BLaER1 (cell line): ENCODE data around the gene UAP1L1.
A peak's percentile ranks its signal among the peaks of the same experiment; 100 is the strongest.

Experiments
- H3K27ac ChIP-seq: shearing (Covaris generic); formaldehyde crosslinking; 2 replicates; pipeline ENCODE4 v1.8.1; 2022
- H3K27me3 ChIP-seq: shearing (Covaris generic); formaldehyde crosslinking; 2 replicates; pipeline ENCODE4 v1.8.1; 2022
- H3K36me3 ChIP-seq: shearing (Covaris generic); formaldehyde crosslinking; 2 replicates; pipeline ENCODE4 v1.8.1; 2022
- H3K4me1 ChIP-seq: shearing (Covaris generic); formaldehyde crosslinking; 2 replicates; pipeline ENCODE4 v1.8.1; 2022
- H3K4me2 ChIP-seq: shearing (Covaris generic); formaldehyde crosslinking; 2 replicates; pipeline ENCODE4 v1.8.1; 2022
- H3K4me3 ChIP-seq: shearing (Covaris generic); formaldehyde crosslinking; 2 replicates; pipeline ENCODE4 v1.8.1; 2022
- H3K9ac ChIP-seq: shearing (Covaris generic); formaldehyde crosslinking; 2 replicates; pipeline ENCODE4 v1.8.1; 2022
- H3K9me3 ChIP-seq: shearing (Covaris generic); formaldehyde crosslinking; 2 replicates; pipeline ENCODE4 v1.8.1; 2022
- H4K20me1 ChIP-seq: shearing (Covaris generic); formaldehyde crosslinking; 2 replicates; pipeline ENCODE4 v1.8.1; 2022
- Cebpa-rat ChIP-seq: shearing (Covaris generic); IDR thresholded peaks from 2 replicates; pipeline ENCODE4 v1.8.1; 2022

UAP1L1 gene

DNA sequence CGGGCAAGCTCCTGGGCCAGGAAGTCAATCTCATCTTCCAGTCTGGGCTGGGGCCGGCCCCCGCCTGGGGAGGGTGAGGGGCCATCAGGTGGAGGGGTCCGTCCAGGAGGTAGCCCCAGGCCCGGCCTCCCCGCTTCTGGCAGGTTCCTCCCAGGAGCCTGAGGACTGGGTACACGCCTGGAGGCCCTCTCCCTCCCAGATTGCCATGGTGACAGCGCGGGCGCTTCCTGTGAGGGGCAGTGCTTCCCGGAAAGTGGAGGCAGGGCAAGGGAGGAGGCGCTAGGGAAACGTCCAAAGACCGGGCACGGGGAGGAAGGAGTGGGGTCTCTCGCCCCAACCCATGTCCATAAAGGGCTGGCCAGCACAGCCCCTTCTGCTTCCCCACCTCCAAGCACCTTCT, 36.2 kb upstream of the UAP1L1 start:
- peak overlapping the region; percentile 71 for H3K27ac ChIP-seq
- H3K4me1 ChIP-seq: peaks cover 66% of the 10 kb centered on the region
- H4K20me1 ChIP-seq: peaks cover 54% of the 10 kb centered on the region
- H3K9me3 ChIP-seq: no peaks in the 10 kb centered on the region
- peaks cover 16% of the 10 kb centered on the region; the same call in 1 of the 2 replicates for H3K27me3 ChIP-seq
- H3K4me2 ChIP-seq: peak overlapping the region; percentile 99
- no peak for TF ChIP-seq Cebpa-rat
- H3K36me3 ChIP-seq: peaks cover 43% of the 10 kb centered on the region
- H3K4me3 ChIP-seq: peak overlapping the region; percentile 31; the same call in 1 of the 2 replicates
- peak overlapping the region; percentile 64 for H3K9ac ChIP-seq

DNA sequence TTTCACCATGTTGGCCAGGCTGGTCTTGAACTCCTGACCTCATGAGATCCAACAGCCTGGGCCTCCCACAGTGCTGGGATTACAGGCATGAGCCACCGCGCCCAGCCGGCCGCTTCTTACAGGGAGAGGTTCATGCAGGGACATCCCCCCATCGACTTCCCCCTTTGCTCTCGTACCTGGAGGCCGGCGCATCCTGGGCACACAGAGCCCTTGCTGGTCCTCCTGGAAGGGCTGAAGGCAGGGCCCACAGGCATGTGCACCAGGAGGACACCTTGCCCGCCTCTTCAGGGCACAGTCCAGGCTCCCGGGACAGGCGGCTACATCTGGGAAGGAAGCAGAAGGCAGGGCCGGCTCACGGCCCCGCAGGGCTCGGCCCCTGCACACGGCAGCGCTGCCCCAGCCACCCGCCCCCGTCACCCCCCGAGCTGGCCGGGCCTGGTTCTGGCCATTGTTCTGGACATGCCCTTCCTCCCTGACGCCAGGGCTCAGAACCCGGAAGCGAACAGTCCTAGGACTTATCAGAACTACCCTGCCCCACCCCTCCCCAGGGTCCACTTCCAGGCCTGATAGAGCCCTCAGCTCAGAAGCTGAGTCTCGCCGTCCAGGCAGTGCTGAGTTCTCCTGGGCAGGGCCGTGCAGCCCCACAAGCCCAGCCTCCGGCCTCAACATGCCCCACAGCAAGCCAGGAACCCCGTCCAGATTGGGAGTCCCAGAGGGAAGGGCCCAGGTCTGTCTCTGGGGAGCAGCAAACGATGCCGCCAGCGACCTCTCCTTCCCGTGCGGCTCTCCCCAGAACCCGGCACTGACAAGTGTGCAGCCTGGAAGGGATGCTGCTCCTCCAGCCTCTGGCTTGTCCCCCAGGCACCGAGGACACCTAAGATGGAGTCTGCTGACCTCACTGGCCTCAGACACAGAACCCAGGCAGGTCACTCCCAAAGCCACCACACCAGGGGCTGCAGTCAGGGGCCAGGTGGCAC, 34.3 kb upstream of the UAP1L1 start:
- H3K4me3 ChIP-seq: peak overlapping the region; percentile 88; the same call in 1 of the 2 replicates
- peaks cover 64% of the 10 kb centered on the region for H3K4me1 ChIP-seq
- H4K20me1 ChIP-seq: peaks cover 67% of the 10 kb centered on the region
- no peaks in the 10 kb centered on the region for H3K9me3 ChIP-seq
- H3K9ac ChIP-seq: peak overlapping the region; percentile 80; the same call in 1 of the 2 replicates
- peaks cover 28% of the 10 kb centered on the region for H3K36me3 ChIP-seq
- H3K27ac ChIP-seq: no peak overlapping the region; the same call in 1 of the 2 replicates
- H3K4me2 ChIP-seq: peak overlapping the region; percentile 99
- no peak for TF ChIP-seq Cebpa-rat
- H3K27me3 ChIP-seq: peaks cover 34% of the 10 kb centered on the region

DNA sequence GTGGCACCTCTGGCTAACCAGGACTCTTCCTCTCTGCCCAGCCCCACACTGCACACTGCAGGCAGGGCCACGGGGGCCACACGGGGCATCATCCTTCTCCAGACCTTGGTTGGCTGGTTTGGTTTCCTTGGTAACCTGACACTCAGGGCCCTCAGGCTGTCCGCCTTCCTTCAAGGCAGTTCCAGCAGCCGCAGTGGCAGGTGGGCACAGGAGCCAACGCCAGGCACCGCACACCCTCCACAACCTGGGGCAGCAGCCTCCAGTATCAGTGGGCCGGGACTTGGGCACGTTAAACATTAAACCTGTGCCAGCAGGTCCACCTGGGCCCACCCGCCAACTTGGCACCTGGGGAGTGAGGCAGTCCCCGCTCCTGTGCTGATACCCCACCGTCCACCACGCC, 33.3 kb upstream of the UAP1L1 start:
- H4K20me1 ChIP-seq: peaks cover 68% of the 10 kb centered on the region
- peak overlapping the region; percentile 88 for H3K4me3 ChIP-seq
- H3K27ac ChIP-seq: peak overlapping the region; percentile 71
- no peaks in the 10 kb centered on the region for H3K9me3 ChIP-seq
- H3K9ac ChIP-seq: peak overlapping the region; percentile 80
- H3K4me1 ChIP-seq: peaks cover 59% of the 10 kb centered on the region
- TF ChIP-seq Cebpa-rat: no peak
- H3K36me3 ChIP-seq: peaks cover 18% of the 10 kb centered on the region
- H3K4me2 ChIP-seq: peak overlapping the region; percentile 99
- peaks cover 42% of the 10 kb centered on the region for H3K27me3 ChIP-seq

DNA sequence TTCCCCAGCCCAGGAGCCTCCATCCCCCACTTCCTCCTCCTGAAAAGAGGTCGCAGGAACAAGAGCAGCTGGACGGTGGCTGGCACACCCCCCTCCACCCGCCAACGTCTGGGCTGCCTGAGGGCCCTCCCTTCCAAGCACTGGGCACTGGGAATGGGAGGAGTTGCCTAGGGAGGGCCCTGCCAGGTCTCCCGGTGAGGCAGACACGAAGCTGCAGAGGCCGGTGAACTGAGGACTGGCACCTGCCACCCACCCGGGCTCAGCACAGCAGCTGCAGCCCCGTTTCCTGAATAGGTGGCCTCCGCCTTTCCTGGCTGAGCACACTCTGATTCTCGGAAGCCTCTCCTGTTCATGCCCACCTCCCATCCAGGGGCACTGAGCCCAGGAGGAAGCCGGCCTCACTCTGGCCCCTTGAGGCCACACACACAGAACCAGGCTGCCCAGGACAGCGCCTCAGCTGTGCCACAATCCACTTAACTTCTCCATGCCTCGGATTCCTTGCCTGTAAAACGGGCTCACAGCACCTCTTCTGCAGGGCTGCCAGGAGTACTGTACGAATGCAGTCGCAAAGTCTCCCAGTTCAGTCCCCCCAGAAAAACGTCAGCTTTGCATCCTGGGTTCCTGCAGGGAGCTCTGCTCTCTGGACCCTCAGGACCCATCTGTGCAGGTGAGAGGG, 32.7 kb upstream of the UAP1L1 start:
- peaks cover 74% of the 10 kb centered on the region for H4K20me1 ChIP-seq
- H3K27ac ChIP-seq: peak overlapping the region; percentile 71
- peak overlapping the region; percentile 80 for H3K9ac ChIP-seq
- peak overlapping the region; percentile 99 for H3K4me2 ChIP-seq
- peak overlapping the region; percentile 88 for H3K4me3 ChIP-seq
- H3K4me1 ChIP-seq: peaks cover 53% of the 10 kb centered on the region
- peaks cover 48% of the 10 kb centered on the region for H3K27me3 ChIP-seq
- no peaks in the 10 kb centered on the region for H3K9me3 ChIP-seq
- H3K36me3 ChIP-seq: peaks cover 12% of the 10 kb centered on the region
- TF ChIP-seq Cebpa-rat: no peak

DNA sequence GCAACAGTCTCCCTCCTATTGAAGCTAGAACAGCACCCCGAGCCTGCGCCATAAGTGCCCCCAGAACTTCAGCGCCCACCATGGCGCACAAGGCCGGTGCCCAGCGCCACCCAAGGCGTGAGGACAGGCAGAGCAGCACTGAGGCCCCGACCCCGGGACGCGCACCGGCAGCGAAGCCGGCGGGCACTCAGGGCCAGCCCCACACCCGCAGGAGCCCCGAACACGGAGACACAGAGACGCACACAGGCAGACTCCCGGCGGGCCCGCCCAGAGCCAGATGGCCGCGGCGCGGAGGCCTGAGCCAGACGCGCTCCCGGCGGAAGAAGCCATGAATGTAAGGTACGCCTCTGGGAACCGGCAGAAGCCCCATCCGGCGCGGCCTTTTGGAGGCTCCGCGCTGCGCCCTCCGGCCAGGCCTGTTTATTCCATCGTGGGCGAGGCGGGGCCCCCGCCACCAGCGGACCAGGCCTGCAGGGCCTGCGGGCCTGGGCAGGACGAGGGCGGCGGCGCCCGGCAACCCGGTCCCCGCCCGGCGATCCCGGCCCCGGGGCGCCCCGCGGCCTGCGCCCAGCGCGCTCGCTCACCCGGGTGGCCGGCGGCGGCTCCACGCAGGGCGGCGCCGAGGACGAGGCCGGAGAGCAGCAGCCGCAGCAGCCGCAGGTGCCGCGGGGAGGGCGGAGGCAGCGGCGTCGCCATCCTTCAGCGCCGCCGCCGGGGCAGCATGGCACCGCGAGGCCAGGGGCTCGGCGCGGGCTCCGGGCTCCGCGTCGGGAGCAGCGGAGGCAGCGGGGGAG, 31.8 kb upstream of the UAP1L1 start:
- peak overlapping the region; percentile 71 for H3K27ac ChIP-seq
- H3K27me3 ChIP-seq: peaks cover 57% of the 10 kb centered on the region
- peak overlapping the region; percentile 88 for H3K4me3 ChIP-seq
- peak overlapping the region; percentile 80 for H3K9ac ChIP-seq
- peaks cover 50% of the 10 kb centered on the region for H3K4me1 ChIP-seq
- peaks cover 81% of the 10 kb centered on the region for H4K20me1 ChIP-seq
- peaks cover 5% of the 10 kb centered on the region for H3K36me3 ChIP-seq
- peak overlapping the region; percentile 99 for H3K4me2 ChIP-seq
- no peak for TF ChIP-seq Cebpa-rat
- H3K9me3 ChIP-seq: no peaks in the 10 kb centered on the region

DNA sequence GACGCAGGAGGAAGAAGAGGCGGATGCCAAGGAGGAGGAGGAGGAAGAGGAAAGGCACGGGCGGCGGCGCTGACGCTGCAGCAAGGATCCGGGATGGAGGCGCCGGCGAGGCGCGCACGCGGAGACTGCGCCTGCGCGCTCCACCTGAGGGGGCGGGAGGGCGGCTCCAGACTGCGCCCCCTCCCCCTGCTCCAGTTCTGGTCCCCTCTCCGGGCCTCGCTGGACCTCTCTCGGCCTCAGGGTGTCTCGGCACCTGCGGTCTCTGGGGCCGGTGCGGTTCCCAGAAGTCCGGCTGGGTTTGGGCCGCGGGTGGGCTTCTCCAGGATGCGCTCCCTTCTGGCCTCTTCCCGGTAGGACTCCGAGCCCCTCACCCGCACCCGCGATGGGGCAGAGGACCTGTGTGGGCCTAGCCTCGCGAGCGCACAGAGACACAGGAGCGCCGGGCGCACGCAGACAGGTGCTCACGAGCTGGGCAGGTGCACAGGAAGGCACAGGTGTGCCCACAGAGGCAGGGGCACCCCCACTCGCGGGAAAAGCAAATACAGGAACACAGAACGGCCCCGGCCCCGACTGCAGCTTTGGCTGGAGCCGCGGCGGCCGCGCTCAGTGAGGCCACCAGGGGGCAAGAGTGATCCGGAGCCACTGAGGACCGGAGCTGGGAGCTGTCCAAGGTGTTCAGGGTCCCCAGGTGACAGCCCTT, 31.1 kb upstream of the UAP1L1 start, which contains the start of gene NPDC1:
TSS of gene NPDC1 (minus strand) at position 90 of the 700 bp plus-strand sequence. CDS start 188 bp downstream, outside the sequence.
- Histone ChIP-seq H3K27ac (peak within 1 kb of the TSS; percentile 71), H3K27me3 (peaks cover 64% of the 10 kb centered on the region), H3K4me2 (peak within 1 kb of the TSS; percentile 99)

DNA sequence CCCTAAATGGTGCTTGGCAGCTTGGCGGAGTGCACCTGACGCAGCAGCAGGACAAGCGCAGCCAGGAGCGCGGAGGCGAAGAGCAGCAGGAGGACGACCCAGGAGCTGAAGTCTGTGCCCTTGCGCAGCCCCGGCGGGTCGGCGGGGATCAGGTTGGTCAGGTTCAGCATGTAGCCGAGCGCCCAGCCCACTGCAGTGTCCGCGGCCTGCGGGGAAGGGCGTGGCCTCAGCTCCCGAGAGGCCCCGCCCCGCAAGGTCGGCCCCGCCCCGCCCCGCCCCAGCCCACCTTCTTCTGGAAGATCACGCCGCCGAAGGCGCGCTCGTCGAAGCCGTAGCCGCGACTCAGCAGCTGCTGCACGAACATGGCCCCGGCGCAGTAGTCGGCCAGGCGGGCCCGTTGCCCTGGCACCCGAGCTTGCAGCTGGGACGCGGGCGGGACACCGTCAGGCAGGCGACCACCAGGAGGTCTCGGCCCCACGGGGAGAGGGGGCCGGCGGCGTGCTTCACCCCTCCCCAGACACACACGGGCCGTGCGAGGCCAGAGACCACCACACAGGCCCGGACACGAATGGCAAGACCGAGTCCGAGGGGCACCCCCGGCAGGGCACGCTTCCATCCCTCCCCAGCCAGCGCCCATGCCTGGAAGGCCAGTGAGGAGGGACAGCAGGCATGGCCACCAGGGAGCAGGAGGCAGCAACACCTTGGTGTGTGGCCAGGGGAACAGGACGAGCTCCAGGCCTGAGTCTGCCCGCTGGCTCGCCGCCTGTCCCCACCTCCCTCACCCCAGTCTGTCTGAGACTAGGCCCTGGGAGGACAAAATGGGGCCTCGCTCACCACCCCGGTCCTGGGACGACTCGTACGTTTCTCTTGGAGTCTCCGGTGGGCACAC, 28.4 kb upstream of the UAP1L1 start:
- Histone ChIP-seq H3K27ac (no peak overlapping the region), H3K36me3 (no peaks in the 10 kb centered on the region), H3K4me1 (peaks cover 32% of the 10 kb centered on the region), H3K9me3 (no peaks in the 10 kb centered on the region), H3K4me2 (no peak overlapping the region), H4K20me1 (peaks cover 77% of the 10 kb centered on the region), H3K4me3 (no peak overlapping the region), H3K9ac (no peak overlapping the region), H3K27me3 (peaks cover 91% of the 10 kb centered on the region)
- no peak for TF ChIP-seq Cebpa-rat

More for the DNA sequence above, 31.1 kb upstream of the UAP1L1 start, which contains the start of gene NPDC1:
- Histone ChIP-seq H4K20me1 (peaks cover 81% of the 10 kb centered on the region), H3K9ac (peak within 1 kb of the TSS; percentile 80), H3K4me3 (peak within 1 kb of the TSS; percentile 88), H3K36me3 (no peaks in the 10 kb centered on the region), H3K9me3 (no peaks in the 10 kb centered on the region), H3K4me1 (peaks cover 43% of the 10 kb centered on the region)
- TF ChIP-seq Cebpa-rat: no peak
